ENCODE results near the gene CSKMT. TPM values are rescaled to one million over a fixed set of nuclear protein-coding genes. Genes with fewer than 3 reads are reported as not detected.
A peak's percentile ranks its signal among the peaks of the same experiment; 100 is the strongest.

Gene CSKMT
- total RNA-seq, 3 donors from 2014 or later, result 11.6 to 18.6 (median 13.3) TPM

DNA sequence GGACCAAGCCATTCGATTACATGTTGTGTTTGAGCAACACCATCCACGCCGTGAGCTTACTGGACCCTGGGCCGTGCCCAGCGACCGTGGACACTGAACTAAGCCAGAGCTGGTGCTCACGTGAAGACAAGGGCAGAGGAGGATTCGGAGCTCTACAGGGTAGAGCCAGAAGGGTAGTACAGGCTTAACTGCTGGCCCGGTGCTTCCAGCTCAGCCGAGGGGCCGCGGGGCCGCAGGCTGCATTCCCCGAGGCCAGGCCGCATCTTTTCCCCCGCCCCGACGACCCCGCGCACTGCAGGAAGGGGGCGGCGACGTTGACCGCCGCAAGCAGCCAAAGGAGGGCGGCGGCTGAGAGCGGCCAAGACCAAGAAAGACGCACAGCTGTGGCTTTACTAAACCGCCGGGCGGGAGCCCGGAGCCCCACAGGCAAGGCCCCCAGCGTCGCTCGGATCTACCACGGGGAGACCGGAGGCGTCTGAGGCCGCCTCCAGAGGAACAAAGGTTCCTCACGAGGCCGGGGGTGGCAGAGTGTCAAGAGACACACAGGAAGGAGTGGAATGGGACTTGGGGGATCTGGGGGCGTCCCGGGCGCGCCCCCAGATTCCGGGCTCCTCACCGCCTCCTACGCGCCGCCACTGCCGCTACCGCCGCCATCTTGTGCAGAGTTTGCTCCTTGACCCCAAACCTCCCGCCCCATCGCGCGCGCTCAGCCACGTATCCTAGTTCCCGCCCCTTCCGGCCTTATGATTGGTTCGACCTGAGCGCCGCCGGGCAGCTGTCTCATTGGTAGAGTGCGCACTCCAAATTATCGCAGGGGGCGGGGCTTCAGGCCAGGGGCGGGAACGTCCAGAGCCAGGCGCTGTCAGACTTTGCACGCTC lies 18.9 kb upstream of the CSKMT start, which contains the start of gene GANAB:
Gene GANAB (minus strand): TSS at position 668 of the 879 bp plus-strand sequence. CDS start 14 bp downstream, at position 654.
- ATAC-seq (peak; percentile 99), DNase-seq (peak; percentile 99 to 100 (median 100))
- TF ChIP-seq, protein P1, sequence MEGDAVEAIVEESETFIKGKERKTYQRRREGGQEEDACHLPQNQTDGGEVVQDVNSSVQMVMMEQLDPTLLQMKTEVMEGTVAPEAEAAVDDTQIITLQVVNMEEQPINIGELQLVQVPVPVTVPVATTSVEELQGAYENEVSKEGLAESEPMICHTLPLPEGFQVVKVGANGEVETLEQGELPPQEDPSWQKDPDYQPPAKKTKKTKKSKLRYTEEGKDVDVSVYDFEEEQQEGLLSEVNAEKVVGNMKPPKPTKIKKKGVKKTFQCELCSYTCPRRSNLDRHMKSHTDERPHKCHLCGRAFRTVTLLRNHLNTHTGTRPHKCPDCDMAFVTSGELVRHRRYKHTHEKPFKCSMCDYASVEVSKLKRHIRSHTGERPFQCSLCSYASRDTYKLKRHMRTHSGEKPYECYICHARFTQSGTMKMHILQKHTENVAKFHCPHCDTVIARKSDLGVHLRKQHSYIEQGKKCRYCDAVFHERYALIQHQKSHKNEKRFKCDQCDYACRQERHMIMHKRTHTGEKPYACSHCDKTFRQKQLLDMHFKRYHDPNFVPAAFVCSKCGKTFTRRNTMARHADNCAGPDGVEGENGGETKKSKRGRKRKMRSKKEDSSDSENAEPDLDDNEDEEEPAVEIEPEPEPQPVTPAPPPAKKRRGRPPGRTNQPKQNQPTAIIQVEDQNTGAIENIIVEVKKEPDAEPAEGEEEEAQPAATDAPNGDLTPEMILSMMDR (IDR thresholded peaks at IDR 0.05), result no peak
- Histone ChIP-seq H3K36me3 (ENCODE audit: low read depth) (no peaks in the 10 kb centered on the region), H3K4me1 (ENCODE audit: low read depth) (peaks cover 22% of the 10 kb centered on the region), H3K9me3 (no peaks in the 10 kb centered on the region), H3K4me3 (peak within 1 kb of the TSS; percentile 92)
- intact Hi-C loops (cut with DNase I, micrococcal nuclease), result no loop called here

DNA sequence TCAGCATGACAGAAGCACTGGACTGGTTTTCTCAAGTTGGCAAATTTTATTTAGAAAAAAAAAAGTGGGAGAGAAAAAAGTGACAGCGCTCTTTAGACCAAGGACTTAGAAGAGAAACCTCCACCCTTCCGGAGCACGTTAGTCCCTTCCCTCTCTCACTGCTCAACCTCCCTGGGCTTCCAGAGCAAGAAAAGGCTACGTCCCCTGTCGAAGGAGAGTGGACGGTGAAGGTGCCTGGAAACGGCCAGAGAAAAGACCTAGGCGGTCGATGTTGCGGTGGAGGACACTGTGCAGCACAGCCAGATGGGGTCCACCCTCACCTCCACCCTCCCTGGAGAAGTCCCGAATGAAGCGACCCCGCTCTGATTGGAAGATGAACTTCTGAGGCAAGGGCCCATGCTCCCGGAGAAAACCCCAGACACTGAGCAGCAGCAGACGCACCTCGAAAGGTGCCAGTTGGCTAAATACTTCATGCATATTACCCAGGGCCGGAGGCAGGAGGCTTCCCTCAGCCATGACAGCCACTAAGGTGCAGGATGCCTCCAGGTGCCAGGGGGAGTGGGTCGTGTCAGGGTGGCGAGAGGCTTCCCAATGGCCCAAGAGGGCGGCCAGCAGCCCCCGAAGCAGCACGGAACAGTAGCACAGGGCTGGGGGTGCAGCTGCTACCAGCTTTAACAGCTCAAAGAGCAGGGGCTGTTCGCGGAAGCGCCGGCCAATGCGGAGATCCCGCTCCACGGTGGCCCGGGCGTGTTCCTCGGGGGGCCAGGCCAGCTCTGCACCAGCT lies 18.1 kb upstream of the CSKMT start:
- TF ChIP-seq, protein P1 (IDR thresholded peaks at IDR 0.05), result no peak
- Histone ChIP-seq H3K4me3 (no peak overlapping the region), H3K36me3 (ENCODE audit: low read depth) (no peaks in the 10 kb centered on the region), H3K4me1 (ENCODE audit: low read depth) (peaks cover 29% of the 10 kb centered on the region), H3K9me3 (no peaks in the 10 kb centered on the region)
- ATAC-seq (no peak), DNase-seq (peak in 1 of 3 donors; percentile 48)
- intact Hi-C loops (cut with DNase I, micrococcal nuclease), result no loop called here

DNA sequence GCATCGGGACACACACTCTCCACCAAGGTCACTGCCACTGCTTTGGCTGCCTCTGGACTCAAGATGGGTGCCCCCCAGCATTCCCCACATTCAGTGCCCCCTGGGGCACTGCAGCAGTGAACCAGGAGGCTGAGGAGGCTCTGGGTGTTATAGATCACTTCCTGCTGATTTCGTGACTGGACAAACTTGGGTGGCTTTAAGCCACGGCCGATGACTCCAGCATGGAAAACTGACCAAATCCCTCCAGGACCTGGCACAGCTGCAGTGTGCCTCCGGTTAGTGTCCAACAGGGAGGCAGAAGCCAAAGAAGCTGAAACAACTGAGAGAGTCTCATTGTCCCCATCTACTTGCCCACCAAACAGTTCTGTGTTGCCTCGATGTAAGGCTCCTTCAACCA lies 17.5 kb upstream of the CSKMT start:
- no peak for DNase-seq
- Histone ChIP-seq H3K9me3 (no peaks in the 10 kb centered on the region), H3K4me3 (no peak overlapping the region), H3K4me1 (ENCODE audit: low read depth) (peaks cover 34% of the 10 kb centered on the region), H3K36me3 (ENCODE audit: low read depth) (no peaks in the 10 kb centered on the region)
- intact Hi-C loops (cut with DNase I, micrococcal nuclease), result no loop called here
- no peak for ATAC-seq
- TF ChIP-seq, protein P1 (IDR thresholded peaks at IDR 0.05), result no peak

DNA sequence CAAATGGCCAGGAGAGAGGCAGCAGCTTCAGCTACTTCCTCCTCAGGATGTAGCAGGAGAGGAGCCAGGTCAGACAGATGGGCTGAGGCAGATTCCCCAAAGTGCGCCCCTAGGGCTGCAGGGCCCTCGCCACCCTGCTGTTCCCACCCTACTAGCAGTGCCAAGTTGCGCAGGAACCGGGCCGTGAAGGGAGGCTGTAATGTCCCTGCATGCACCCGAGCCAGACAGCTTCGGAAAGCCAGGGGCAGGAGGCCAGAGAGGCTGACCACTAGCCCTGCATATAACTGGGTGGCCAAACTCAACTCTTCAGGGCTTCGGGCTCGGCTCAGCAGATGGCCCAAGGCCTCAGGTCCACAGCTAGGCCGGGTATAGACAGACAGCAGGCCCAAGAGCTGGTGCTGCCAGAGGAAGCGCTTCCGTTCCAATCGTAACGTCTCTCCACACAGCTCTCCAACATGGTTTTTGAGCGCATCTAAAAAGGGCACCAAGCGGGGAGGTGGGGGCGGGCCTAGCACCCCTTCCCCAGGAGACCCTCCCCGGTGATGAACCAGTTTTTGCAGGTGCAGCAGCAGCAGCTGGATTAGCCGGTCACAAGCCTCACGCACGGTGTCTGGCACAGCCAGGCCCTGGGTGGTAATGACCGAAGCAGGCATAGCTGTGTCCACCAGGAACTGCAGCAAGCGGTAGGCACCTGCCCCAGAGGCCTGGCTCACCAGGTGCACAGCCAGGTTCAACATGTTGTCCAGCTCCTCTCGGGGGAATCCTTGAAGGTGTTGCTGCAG lies 16.7 kb upstream of the CSKMT start:
- H3K4me3 ChIP-seq, result no peak overlapping the region
- TF ChIP-seq, protein P1 (IDR thresholded peaks at IDR 0.05), result no peak
- ATAC-seq, result no peak

DNA sequence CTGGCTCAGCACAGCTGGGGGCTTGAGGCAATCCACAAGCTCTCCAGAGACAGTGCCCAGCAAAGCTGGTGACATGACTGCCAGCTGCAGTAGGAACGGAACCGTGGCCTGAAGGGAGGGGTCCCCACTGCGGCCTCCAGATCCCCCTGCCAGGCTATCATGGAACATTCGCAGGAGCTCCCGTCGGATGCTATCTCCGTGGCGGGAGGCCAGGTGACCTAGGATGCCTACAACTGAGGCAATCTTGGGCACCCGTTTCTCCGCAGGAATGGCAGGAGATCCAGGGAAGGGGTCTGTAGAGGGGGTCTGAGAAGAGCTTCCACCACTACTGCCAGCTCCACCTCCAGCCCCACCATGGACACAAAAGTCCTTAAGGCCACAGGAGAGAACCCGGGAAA lies 16.1 kb upstream of the CSKMT start:
- ATAC-seq (no peak), DNase-seq (peak in 1 of 3 donors; percentile 44)
- H3K36me3 ChIP-seq (ENCODE audit: low read depth), result no peaks in the 10 kb centered on the region
- peaks cover 34% of the 10 kb centered on the region for H3K4me1 ChIP-seq (ENCODE audit: low read depth)
- intact Hi-C loops (cut with DNase I, micrococcal nuclease), result no loop called here
- H3K9me3 ChIP-seq, result no peaks in the 10 kb centered on the region
- TF ChIP-seq, protein P1 (IDR thresholded peaks at IDR 0.05), result no peak
- H3K4me3 ChIP-seq, result no peak overlapping the region

More for the DNA sequence above, 16.7 kb upstream of the CSKMT start:
- Histone ChIP-seq H3K36me3 (ENCODE audit: low read depth) (no peaks in the 10 kb centered on the region), H3K9me3 (no peaks in the 10 kb centered on the region), H3K4me1 (ENCODE audit: low read depth) (peaks cover 34% of the 10 kb centered on the region)
- peak in 1 of 3 donors; percentile 54 for DNase-seq
- intact Hi-C loops (cut with DNase I, micrococcal nuclease), result no loop called here
